ENCODE data around the gene BAIAP2.
A peak's percentile ranks its signal among the peaks of the same experiment; 100 is the strongest.
"Not testable (repeated sequence)": the region's sequence is repeated elsewhere in the genome, so short reads cannot be mapped to it uniquely, and the experiment has no call there.

BAIAP2 gene

GRCh38 chr17:81012574-81013447, 22.1 kb upstream of the BAIAP2 start:
- H3K4me1 ChIP-seq (ENCODE audit: insufficient read depth, insufficient read length): peaks cover 13% of the 10 kb centered on the region
- peaks cover 32% of the 10 kb centered on the region for H3K9me3 ChIP-seq (ENCODE audit: insufficient read depth, low read length)
- no peak for DNase-seq (ENCODE audit: low read depth, low spot score)
- H3K4me3 ChIP-seq (ENCODE audit: insufficient read length, low read depth): no peak overlapping the region
- H3K27me3 ChIP-seq (ENCODE audit: insufficient read depth, insufficient read length): no peaks in the 10 kb centered on the region
- TF ChIP-seq YY1 (IDR thresholded peaks at IDR 0.05; ENCODE audit: insufficient read depth, insufficient read length): no peak
- no peak for TF ChIP-seq SUZ12 (IDR thresholded peaks at IDR 0.05; ENCODE audit: extremely low read depth, insufficient read depth, insufficient read length)
- TF ChIP-seq ZNF274 (IDR thresholded peaks at IDR 0.05; ENCODE audit: low read depth, low read length): no peak
- H3K36me3 ChIP-seq (ENCODE audit: insufficient read depth, insufficient read length, low read length): no peaks in the 10 kb centered on the region
- peak overlapping the region; percentile 11 for H3K9ac ChIP-seq (ENCODE audit: insufficient read length, low read depth)

GRCh38 chr17:81013642-81014041, 21.3 kb upstream of the BAIAP2 start:
- no peaks in the 10 kb centered on the region for H3K27me3 ChIP-seq (ENCODE audit: insufficient read depth, insufficient read length)
- H3K4me1 ChIP-seq (ENCODE audit: insufficient read depth, insufficient read length): peaks cover 16% of the 10 kb centered on the region
- H3K36me3 ChIP-seq (ENCODE audit: insufficient read depth, insufficient read length, low read length): no peaks in the 10 kb centered on the region
- no peak overlapping the region for H3K9ac ChIP-seq (ENCODE audit: insufficient read length, low read depth)
- H3K4me3 ChIP-seq (ENCODE audit: insufficient read length, low read depth): no peak overlapping the region
- TF ChIP-seq ZNF274 (IDR thresholded peaks at IDR 0.05; ENCODE audit: low read depth, low read length): no peak
- TF ChIP-seq YY1 (IDR thresholded peaks at IDR 0.05; ENCODE audit: insufficient read depth, insufficient read length): no peak
- TF ChIP-seq SUZ12 (IDR thresholded peaks at IDR 0.05; ENCODE audit: extremely low read depth, insufficient read depth, insufficient read length): no peak
- DNase-seq (ENCODE audit: low read depth, low spot score): no peak
- H3K9me3 ChIP-seq (ENCODE audit: insufficient read depth, low read length): peaks cover 32% of the 10 kb centered on the region

GRCh38 chr17:81015136-81015535, 19.8 kb upstream of the BAIAP2 start:
- no peak overlapping the region for H3K9ac ChIP-seq (ENCODE audit: insufficient read length, low read depth)
- peaks cover 32% of the 10 kb centered on the region for H3K9me3 ChIP-seq (ENCODE audit: insufficient read depth, low read length)
- no peaks in the 10 kb centered on the region for H3K27me3 ChIP-seq (ENCODE audit: insufficient read depth, insufficient read length)
- DNase-seq (ENCODE audit: low read depth, low spot score): no peak
- no peak overlapping the region for H3K4me3 ChIP-seq (ENCODE audit: insufficient read length, low read depth)
- H3K4me1 ChIP-seq (ENCODE audit: insufficient read depth, insufficient read length): peaks cover 18% of the 10 kb centered on the region
- TF ChIP-seq SUZ12 (IDR thresholded peaks at IDR 0.05; ENCODE audit: extremely low read depth, insufficient read depth, insufficient read length) (no peak), YY1 (IDR thresholded peaks at IDR 0.05; ENCODE audit: insufficient read depth, insufficient read length) (no peak), ZNF274 (IDR thresholded peaks at IDR 0.05; ENCODE audit: low read depth, low read length) (no peak)
- H3K36me3 ChIP-seq (ENCODE audit: insufficient read depth, insufficient read length, low read length): no peaks in the 10 kb centered on the region

- DNase-seq (ENCODE audit: low read depth, low spot score): no peak
- TF ChIP-seq ZNF274 (IDR thresholded peaks at IDR 0.05; ENCODE audit: low read depth, low read length) (no peak), YY1 (IDR thresholded peaks at IDR 0.05; ENCODE audit: insufficient read depth, insufficient read length) (no peak), SUZ12 (IDR thresholded peaks at IDR 0.05; ENCODE audit: extremely low read depth, insufficient read depth, insufficient read length) (no peak)
- Histone ChIP-seq H3K9ac (ENCODE audit: insufficient read length, low read depth) (no peak overlapping the region), H3K4me1 (ENCODE audit: insufficient read depth, insufficient read length) (peaks cover 26% of the 10 kb centered on the region), H3K4me3 (ENCODE audit: insufficient read length, low read depth) (no peak overlapping the region), H3K36me3 (ENCODE audit: insufficient read depth, insufficient read length, low read length) (no peaks in the 10 kb centered on the region), H3K27me3 (ENCODE audit: insufficient read depth, insufficient read length) (no peaks in the 10 kb centered on the region), H3K9me3 (ENCODE audit: insufficient read depth, low read length) (peaks cover 22% of the 10 kb centered on the region)
Observed at GRCh38 chr17:81016575-81016974, 18.4 kb upstream of the BAIAP2 start.

- H3K9ac ChIP-seq (ENCODE audit: insufficient read length, low read depth); H3K27me3 ChIP-seq (ENCODE audit: insufficient read depth, insufficient read length); DNase-seq (ENCODE audit: low read depth, low spot score); H3K4me3 ChIP-seq (ENCODE audit: insufficient read length, low read depth); H3K36me3 ChIP-seq (ENCODE audit: insufficient read depth, insufficient read length, low read length): not testable (repeated sequence)
- peaks cover 18% of the 10 kb centered on the region for H3K9me3 ChIP-seq (ENCODE audit: insufficient read depth, low read length)
- peaks cover 28% of the 10 kb centered on the region for H3K4me1 ChIP-seq (ENCODE audit: insufficient read depth, insufficient read length)
Observed at GRCh38 chr17:81017330-81017729, 17.6 kb upstream of the BAIAP2 start.

GRCh38 chr17:81018044-81018802, 16.7 kb upstream of the BAIAP2 start:
- Histone ChIP-seq H3K4me3 (ENCODE audit: insufficient read length, low read depth) (no peak overlapping the region), H3K27me3 (ENCODE audit: insufficient read depth, insufficient read length) (no peaks in the 10 kb centered on the region), H3K9ac (ENCODE audit: insufficient read length, low read depth) (peak overlapping the region; percentile 12), H3K4me1 (ENCODE audit: insufficient read depth, insufficient read length) (peaks cover 21% of the 10 kb centered on the region), H3K9me3 (ENCODE audit: insufficient read depth, low read length) (peaks cover 12% of the 10 kb centered on the region), H3K36me3 (ENCODE audit: insufficient read depth, insufficient read length, low read length) (no peaks in the 10 kb centered on the region)
- DNase-seq (ENCODE audit: low read depth, low spot score): no peak
- TF ChIP-seq SUZ12 (IDR thresholded peaks at IDR 0.05; ENCODE audit: extremely low read depth, insufficient read depth, insufficient read length) (no peak), ZNF274 (IDR thresholded peaks at IDR 0.05; ENCODE audit: low read depth, low read length) (no peak), YY1 (IDR thresholded peaks at IDR 0.05; ENCODE audit: insufficient read depth, insufficient read length) (no peak)
